Dermis lymphatic vessel endothelial cell (primary cell): Measurements from ENCODE around the gene LTBP4. TPM values are rescaled to one million over a fixed set of nuclear protein-coding genes. Genes with fewer than 3 reads are reported as not detected.

ENCODE experiments used
- total RNA-seq: library from RNA; depleted of rRNA; stranded (reverse); fragments of >200 nt; gene quantifications from 2 replicates; pipeline ENCODE4 v1.2.1, GENCODE V29; 2014

The LTBP4 gene, protein sequence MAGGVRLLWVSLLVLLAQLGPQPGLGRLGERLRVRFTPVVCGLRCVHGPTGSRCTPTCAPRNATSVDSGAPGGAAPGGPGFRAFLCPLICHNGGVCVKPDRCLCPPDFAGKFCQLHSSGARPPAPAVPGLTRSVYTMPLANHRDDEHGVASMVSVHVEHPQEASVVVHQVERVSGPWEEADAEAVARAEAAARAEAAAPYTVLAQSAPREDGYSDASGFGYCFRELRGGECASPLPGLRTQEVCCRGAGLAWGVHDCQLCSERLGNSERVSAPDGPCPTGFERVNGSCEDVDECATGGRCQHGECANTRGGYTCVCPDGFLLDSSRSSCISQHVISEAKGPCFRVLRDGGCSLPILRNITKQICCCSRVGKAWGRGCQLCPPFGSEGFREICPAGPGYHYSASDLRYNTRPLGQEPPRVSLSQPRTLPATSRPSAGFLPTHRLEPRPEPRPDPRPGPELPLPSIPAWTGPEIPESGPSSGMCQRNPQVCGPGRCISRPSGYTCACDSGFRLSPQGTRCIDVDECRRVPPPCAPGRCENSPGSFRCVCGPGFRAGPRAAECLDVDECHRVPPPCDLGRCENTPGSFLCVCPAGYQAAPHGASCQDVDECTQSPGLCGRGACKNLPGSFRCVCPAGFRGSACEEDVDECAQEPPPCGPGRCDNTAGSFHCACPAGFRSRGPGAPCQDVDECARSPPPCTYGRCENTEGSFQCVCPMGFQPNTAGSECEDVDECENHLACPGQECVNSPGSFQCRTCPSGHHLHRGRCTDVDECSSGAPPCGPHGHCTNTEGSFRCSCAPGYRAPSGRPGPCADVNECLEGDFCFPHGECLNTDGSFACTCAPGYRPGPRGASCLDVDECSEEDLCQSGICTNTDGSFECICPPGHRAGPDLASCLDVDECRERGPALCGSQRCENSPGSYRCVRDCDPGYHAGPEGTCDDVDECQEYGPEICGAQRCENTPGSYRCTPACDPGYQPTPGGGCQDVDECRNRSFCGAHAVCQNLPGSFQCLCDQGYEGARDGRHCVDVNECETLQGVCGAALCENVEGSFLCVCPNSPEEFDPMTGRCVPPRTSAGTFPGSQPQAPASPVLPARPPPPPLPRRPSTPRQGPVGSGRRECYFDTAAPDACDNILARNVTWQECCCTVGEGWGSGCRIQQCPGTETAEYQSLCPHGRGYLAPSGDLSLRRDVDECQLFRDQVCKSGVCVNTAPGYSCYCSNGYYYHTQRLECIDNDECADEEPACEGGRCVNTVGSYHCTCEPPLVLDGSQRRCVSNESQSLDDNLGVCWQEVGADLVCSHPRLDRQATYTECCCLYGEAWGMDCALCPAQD (N-terminal part only)
- 19.9 and 21.7 TPM in 2 replicates for total RNA-seq

DNA sequence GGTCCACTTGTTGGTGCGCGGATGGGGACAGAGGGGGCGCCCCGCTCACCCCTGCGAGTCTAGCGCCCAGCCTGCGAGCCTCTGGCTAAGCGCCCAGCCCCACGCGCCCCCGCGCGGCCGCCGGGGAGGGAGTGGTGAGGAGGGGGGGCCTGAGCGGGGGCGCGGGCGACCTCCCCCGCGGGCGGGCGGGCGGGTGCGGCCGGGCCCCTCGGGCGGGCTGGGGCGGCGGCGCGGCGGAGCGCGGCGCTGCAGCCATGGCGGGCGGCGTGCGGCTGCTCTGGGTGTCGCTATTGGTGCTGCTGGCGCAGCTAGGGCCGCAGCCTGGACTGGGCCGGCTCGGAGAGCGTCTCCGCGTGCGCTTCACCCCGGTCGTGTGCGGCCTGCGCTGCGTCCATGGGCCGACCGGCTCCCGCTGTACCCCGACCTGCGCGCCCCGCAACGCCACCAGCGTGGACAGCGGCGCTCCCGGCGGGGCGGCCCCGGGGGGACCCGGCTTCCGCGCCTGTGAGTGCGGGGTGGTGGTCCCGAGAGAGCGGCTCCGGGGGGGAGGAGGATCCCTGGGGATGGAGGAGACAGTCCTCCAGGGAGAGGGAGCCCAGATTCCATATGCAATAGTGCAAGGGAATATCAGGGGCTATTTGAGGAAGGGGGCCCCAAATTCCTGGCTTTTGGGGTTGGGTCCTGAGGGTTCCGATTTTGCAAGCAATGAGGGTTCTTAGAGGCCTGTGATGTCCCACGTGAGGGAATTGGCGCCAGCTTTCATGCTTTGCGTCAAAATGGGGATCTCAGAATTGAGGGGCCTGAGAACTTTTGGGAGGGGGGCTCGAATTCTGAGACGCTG, at the start of gene LTBP4:
Gene LTBP4, plus strand, starts transcription at position 236 of the 841 bp plus-strand sequence. Its CDS starts 19 bp downstream, at position 255.

DNA sequence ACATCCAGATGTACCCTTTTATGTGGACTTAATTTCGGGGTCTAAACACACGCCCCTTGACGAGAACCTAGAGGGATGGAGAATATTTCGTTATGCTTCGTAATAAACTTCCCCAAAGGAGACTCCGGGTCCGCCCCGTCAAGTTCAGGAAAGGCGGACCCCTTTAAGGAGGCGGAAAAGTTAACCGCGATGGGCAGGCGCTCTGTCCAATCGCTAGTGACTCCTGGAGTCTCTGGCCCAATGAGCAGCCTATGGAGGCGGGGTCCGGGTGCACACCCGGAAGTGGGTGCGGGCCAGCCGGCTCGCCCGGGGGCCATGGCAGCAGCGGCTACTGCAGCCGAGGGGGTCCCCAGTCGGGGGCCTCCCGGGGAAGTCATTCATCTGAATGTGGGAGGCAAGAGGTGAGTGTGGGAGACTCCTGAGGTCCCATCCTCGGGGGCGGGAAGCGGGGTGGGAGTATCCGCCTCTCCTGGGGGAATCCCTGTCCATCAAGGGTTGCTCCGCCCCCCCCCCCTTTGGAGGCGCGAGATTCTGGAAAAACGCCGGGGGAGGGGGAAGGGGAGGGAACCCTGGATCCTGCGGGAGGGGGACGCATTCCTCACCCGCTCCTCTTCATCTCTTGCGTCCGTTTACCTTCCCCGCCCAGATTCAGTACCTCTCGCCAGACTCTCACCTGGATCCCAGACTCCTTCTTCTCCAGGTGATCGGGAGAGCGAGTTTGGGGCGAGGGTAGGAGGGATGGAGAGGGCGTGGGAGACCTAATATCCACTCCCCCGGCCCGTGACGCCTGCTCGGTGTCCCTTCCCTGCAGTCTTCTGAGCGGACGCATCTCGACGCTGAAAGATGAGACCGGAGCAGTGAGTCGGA, 24.4 kb upstream of the LTBP4 start, which contains the start of gene SHKBP1:
Gene SHKBP1, plus strand, starts transcription at position 289 of the 867 bp plus-strand sequence. Its CDS starts 27 bp downstream, at position 316.

Other genes starting within 250 kb of the LTBP4 start
- under 0.01 TPM in 1 of 2 replicates, not detected in the other for gene HIPK4, start 211.2 kb upstream of the LTBP4 start, total RNA-seq
- gene PRX, start 188.0 kb upstream of the LTBP4 start, total RNA-seq = 1.5 TPM in 2 replicates
- 20.7 and 22.3 TPM in 2 replicates for gene SERTAD1, start 175.4 kb upstream of the LTBP4 start, total RNA-seq
- 22.1 and 32.7 TPM in 2 replicates for gene SERTAD3, start 157.0 kb upstream of the LTBP4 start, total RNA-seq
- 39.4 and 53.0 TPM in 2 replicates for gene BLVRB, start 135.6 kb upstream of the LTBP4 start, total RNA-seq
- gene SPTBN4, start 134.4 kb upstream of the LTBP4 start, total RNA-seq = under 0.01 TPM in 1 of 2 replicates, not detected in the other
- gene SHKBP1, start 24.5 kb upstream of the LTBP4 start, total RNA-seq = 20.6 and 24.3 TPM in 2 replicates
- 7.5 and 10.4 TPM in 2 replicates for gene NUMBL, start 89.3 kb downstream of the LTBP4 start, total RNA-seq
- 16.7 and 20.5 TPM in 2 replicates for gene COQ8B, start 115.5 kb downstream of the LTBP4 start, total RNA-seq
- gene ITPKC, start 115.7 kb downstream of the LTBP4 start, total RNA-seq = 16.7 and 21.3 TPM in 2 replicates
- gene ACTMAP, start 149.1 kb downstream of the LTBP4 start, total RNA-seq = 0.34 and 0.43 TPM in 2 replicates
- 25.8 and 31.5 TPM in 2 replicates for gene SNRPA, start 149.8 kb downstream of the LTBP4 start, total RNA-seq
- not detected in 2 replicates for gene MIA, start 174.2 kb downstream of the LTBP4 start, total RNA-seq
- 9.5 and 12.8 TPM in 2 replicates for gene RAB4B, start 176.9 kb downstream of the LTBP4 start, total RNA-seq
- gene EGLN2, start 197.8 kb downstream of the LTBP4 start, total RNA-seq = 119 and 126 TPM in 2 replicates
- gene CYP2A6, start 249.1 kb downstream of the LTBP4 start, total RNA-seq = not detected in 2 replicates